HG03565 (cell line): ENCODE measurements around the gene NEURL1.
"Not testable (repeated sequence)": the region's sequence is repeated elsewhere in the genome, so short reads cannot be mapped to it uniquely, and the experiment has no call there.

Experiments used
- ATAC-seq: cut with Tn5 transposase; IDR thresholded peaks from one replicate; pipeline ENCODE4 v1.9.1; 2021; ENCODE audit warnings: mild to moderate bottlenecking, moderate library complexity; ENCODE audit not compliant: unreplicated experiment

NEURL1 gene

DNA sequence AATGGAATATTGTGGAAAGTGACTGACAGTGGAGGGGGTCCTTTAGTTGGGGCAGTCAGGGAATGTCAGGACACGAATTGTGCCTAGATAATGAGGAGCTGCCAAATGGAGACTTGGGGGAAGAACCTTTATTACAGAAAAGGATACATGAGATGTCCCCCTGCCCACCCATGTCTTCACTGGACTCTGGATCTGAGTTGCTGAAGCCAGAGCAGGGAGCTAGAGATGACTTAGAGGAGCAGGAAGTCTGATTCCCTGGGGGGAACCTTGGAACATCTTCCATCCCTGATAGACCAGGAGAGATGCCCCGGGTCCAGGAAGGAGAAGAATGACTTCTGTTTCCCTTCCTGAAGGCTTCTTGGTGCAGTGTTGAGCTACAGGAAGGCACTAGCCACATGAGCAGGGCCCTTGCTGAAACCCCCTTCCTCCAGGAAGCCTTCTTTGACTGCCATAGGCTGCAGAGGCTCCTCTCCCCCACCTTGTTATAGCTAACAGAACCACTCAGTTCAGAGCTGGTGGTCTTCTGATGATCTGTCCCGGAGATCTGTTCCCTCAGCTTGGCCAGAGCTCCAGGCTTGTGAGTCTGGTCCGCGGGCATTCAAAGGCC lies 747 bp upstream of the NEURL1 start:
- ATAC-seq = no peak

DNA sequence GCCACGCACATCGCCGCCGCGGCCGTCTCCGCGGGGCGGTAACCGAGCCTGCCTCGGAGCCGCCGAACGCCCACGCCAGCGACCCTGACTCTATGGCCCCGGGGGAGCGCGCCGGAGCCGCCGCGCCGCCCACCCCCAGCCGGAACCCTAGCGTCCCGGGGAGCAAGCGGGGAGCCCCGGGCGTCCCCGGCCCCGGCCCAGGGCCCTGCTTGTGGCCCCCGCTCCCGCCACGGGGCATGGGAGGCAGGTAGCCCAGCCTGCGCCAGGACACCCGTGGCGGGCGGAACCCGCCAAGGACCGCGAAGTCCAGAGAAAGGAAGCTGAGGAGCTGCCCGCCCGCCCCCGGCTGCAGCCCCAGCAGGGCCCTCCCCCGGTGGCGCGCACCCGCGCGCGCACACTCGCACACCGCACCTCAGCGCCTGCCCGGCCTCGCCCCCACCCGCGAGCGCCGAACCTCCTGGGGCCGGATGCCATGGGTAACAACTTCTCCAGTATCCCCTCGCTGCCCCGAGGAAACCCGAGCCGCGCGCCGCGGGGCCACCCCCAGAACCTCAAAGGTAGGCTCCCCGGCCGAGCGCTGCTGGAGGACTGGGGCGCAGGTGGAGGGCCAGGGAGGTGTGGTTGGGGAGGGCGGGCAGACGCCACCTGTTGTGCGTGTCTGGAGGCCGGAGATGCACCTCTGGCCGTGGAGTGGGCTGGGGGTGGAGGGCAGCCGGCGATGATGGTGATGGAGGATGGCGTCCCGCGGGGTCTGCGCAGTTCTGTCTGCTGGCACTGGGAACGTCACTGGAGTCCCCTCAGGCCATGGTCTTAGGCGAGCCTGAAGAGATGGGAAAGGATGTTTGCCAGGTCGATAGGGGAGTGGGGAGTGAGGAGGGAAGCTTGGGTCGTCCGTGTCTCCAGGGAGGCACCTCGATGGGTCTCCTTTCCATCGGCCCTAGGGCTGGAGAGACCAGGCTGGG lies 692 bp downstream of the NEURL1 start:
- ATAC-seq = no peak

DNA sequence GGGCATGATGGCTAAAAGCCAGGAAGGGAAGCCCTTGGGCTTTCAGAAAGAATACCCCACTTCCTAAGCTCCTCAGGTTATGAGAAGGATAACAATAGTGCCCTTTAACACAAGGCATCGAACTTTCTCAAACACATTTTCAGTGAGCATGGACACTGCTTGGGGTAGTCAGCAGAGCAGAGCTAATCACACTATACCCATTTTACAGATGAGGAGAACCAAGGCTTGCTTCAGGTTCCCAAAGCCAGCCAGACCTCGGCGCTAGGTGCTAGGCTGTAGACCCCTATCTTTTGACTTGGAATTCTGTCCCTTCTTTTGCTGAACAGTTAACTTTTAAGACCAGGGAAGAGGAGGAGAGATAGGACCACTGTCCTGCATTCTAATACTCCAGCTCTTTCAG lies 1.8 kb downstream of the NEURL1 start:
- ATAC-seq = no peak

DNA sequence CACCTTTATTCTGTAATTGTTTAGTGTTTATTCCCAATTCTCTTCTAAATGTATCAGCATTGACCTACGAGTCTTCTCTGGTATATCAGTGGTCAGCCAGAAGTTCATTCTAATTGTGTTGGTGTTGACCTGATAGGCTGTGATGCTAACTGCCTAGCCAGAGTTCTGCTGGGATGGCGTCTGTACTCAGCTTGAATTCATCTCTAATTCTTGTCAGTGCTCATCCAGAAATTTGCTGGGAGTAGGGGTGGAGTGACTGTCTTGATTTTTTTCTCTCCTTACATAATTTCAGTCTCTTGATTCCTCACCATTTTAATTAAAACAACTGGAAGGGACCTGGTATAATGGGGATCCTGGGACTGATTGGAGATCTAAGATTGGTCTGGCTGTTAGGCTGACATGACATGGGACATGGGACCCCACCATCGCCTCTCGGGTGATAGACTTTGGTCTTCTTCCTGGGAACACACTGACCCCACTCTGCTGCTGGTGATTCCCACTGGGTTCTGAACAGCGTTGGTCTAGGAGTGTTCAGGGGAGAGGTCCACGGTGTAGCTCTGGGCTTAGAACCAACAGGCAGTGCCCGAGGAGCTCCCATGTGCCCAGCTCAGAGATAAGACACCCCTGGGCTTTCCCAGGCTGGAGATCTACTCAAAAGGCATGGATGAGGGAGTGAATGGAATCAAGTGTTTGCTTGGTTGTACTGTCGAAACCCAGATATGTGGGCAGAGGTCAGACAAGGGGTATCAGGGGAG lies 3.8 kb downstream of the NEURL1 start:
- no peak for ATAC-seq

DNA sequence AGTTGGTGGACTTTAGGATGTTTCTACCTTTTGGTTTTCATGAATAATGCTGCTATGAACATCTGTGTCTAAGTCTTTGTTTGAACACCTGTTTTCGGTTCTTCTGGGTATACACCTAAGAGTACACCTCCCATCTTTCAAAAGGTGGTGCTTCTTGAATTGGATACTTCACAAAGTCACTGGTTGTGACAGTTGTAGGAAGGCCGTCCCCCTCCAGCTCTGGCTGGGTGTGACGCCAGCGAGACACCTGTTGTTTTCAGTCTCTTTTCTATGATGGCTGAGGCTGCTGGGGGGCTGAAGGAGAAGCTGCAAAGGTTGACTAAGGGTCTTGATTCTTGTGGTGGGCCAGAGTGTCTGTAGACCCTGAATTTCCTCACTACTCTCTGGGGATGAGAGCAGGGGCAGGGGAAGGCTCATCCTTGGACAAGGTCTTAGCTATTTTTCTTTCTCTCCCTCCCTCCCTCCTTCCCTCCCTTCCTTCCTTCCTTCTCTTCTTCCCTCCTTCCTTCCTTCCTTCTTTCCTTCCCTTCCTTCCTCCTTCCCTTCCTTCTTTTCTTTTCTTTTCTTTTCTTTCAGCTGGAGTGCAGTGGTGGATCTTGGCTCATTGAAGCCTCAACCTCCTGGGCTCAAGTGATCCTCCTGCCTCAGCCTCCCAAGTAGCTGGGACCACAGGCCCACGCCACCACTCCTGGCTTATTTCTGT lies 5.6 kb downstream of the NEURL1 start:
- no peak for ATAC-seq

DNA sequence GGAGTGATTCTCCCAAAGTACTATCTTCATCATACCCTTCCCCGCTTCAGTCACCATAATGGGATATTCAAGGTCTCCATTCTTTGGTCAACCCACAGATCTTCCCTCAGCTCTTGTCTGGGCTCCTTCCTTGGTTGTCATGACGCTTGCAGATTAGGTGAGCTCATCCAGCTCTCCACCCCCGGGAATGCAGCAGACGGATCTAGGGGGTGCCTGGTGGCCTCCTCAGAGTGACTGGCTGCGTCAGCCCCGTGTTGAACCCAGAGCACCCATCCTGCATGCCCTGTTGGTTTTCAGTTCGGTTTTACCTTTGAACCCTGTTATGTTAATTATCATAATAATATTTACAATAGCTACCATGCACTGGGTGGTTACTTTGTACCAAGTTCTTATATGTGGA lies 6.4 kb downstream of the NEURL1 start:
- no peak for ATAC-seq

DNA sequence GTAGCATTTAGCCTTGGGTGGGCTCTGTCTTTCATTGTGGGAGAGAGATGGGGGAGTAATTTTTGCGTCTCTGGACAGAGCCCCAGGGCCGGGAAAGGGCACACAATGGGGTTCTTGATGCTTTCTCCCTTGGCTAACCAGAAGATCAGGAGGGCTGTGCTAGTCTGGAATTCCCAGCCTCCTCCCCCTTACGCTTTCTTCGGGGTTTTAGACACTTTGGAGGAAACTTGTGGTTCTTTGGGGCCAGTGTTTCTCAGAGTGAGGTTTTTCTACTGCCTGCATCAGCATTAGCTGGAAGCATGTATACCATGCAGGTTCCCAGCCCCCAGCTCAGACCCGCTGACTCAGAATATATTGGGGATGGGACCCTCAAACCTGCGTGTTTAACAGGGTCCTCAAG lies 7.0 kb downstream of the NEURL1 start:
- no peak for ATAC-seq

DNA sequence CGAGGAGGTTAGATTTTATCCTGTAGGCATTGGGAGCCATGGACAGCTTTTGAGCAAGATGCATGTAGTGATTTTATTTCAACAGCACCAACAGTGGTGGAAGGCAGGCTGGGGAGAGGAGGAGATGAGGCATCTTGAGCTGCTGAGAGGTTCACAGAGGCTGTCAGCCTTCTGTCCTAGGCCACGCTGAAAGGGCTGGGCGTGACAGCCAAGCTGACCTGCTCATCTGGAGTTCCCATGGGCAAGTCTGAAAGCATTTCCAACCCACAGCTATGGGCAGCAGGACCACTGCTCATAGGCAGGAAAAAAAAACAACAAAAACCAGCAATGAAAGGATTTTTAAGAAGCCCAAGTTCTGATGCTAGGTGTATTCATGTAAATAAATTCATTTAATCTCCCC lies 7.7 kb downstream of the NEURL1 start:
- ATAC-seq = no peak

DNA sequence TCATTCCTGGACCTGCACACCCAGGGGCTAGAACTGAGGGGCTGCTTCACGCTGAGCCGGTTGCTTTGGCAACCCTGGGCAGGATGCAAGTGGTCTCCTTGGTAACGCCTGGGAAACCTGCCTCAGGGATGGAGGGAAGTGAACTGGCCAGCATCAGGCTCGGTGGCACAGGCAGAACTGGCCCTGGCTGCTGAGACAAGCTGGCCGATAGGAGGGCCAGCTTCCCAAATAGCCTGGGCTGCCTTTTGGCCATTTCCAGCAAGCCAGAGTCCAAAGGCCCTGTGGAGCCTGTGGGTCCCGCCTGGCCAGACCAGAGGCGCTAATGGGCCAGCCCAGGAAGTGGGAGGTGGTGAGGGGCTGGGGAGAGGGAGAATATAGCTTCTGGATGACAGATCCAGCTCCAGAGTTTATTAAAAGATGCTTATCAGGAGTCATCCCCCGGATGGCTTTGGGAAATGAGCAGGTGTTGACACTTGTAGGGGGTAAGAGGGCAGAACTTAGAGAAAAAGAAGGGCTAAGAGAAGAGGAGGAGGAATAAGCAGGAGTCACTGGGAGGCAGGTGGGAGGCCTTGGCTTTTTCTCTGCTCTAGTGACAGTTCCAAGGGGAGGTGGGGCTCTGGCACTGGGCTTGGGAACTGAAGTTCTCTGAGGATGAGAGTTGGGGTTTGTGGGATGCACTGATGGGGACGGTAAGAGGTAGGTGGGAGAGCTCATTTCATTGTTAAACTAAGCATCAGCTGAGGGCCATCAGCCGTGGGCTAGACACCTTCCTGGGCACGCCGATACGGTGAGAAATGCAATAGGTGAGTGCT lies 9.6 kb downstream of the NEURL1 start:
- no peak for ATAC-seq

DNA sequence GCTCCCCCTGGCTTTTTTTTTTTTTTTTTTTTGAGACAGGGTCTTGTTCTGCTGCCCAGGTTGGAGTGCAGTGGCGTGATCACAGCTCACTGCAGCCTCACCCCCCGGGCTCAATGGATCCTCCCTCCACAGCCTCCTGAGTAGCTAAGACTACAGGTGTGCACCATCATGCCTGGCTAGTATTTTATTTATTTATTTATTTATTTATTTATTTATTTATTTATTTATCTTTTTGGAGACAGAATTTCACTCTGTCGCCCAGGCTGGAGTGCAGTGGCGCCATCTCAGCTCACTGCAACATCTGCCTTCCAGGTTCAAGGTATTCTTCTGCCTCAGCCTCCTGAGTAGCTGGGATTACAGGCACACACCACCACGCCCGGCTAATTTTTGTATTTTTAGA lies 10.3 kb downstream of the NEURL1 start:
- not testable (repeated sequence) for ATAC-seq

DNA sequence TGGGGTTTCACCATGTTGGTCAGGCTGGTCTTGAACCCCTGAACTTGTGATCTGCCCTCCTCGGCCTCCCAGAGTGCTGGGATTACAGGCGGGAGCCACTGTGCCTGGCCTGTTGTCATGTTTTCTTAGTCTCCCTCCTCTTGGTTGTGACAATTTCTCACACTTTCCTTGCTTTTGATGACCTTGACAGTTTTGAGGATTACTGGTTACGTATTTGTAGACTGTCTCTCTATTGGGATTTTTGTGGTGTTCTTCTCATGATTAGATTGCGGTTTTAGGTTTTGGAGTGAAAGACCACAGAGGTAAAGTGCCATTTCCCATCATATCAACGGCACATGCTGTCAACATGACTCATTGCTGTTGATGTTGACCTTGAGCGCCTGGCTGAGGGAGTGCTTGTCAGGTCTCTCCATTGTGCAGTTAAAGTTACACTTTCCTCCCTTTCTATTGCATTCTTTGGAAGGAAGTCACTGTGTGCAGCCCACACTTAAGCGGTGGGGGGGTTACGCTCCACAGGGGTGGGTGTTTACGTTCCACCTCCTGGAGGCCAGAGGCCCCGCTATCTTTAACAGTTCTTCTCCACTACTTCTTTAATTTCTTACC lies 10.8 kb downstream of the NEURL1 start:
- no peak for ATAC-seq

DNA sequence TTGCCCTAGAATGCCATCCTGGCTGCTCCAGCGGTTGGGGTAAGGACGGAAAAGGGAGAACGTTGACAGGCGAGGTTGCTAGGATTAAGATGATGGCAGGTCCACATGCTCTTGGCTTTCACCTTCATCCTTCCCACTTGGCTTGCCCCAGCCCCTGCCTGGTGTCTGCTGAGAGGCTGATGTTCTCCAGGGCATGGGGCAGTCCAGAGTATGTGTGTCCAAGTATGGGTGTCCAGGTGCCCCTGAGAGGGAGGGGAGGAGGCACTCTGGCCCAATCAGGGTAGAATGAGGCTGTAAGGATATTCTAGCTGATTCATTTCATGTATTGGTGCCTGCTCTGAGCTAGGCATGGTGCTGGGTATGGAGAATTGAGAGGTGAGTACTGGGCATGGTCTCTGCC lies 12.6 kb downstream of the NEURL1 start:
- ATAC-seq = no peak

DNA sequence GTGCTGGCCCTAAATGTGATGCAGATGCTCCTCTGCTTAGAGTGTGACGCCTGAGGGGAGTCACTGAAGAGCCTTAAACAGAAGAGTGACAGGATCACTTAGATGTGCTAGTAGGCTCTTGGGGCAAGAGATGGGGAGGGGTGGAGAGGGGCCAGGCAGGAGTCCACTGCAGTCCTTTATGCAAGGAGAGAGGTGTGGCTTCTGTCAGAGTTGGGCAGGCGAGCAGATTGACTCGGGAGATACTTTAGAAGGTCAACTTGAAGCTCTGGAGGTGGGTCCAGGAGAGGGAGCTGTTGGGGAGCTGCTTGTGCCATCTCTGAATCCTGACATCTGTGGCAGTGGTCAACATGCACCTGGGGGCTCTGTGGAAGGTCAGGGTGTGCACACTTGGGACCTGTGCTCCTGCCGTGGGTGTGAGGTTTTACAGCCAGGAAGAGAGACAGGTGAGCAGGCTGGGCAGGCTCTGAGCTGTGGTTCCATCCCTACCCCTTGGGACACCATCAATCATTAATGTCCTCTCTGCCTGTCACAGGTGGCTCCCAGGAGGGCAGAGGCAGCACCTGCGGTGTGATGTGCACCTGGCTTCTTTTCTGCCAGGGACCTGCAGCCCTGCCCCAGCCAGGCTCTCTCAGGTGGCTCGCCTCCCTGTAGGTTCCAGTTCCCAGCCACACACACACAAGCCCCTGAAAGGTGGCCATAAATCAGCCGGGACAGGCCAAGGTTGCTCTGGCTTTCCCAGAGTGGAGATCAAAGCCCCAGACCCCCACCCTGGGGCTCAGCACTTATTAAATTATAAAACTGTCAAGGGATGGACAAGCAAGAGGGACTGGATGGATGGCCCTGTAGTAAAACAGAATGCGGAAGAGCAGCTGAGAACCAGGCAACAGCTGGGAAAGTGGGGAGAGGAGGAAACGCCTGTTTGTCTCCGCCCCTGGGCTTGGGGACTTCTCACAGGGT lies 14.0 kb downstream of the NEURL1 start:
- ATAC-seq = no peak

DNA sequence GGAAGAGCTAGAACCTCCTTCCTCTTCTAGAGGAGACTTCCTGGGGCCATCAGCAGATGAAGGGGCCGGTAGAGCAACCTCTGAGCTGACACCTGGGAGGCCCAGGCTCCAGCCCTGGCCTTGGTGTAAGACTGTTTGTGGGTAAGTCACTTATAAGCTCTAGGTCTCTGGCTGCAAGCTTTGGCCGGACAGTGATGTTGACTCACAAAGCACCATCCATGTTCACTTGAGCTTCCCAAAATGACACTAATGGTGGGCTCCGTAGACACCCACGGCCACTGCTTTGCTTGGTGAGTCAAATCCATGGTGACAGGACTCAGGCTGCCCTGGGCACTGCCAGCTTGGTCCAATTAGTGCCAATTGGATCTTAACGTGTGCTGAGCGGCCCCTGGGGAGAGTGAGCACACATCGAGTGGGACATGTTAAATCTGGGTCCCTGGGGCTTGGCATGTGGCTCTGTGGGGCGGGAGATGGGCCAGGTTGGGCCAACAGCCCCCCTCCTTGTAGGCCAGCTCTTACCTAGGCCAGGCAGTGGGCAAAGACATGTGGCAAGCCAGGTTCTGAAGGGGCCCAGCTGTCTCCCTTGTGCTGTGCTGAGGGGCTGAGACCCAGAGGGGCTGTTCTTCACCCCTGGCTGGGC lies 16.7 kb downstream of the NEURL1 start:
- ATAC-seq = no peak

DNA sequence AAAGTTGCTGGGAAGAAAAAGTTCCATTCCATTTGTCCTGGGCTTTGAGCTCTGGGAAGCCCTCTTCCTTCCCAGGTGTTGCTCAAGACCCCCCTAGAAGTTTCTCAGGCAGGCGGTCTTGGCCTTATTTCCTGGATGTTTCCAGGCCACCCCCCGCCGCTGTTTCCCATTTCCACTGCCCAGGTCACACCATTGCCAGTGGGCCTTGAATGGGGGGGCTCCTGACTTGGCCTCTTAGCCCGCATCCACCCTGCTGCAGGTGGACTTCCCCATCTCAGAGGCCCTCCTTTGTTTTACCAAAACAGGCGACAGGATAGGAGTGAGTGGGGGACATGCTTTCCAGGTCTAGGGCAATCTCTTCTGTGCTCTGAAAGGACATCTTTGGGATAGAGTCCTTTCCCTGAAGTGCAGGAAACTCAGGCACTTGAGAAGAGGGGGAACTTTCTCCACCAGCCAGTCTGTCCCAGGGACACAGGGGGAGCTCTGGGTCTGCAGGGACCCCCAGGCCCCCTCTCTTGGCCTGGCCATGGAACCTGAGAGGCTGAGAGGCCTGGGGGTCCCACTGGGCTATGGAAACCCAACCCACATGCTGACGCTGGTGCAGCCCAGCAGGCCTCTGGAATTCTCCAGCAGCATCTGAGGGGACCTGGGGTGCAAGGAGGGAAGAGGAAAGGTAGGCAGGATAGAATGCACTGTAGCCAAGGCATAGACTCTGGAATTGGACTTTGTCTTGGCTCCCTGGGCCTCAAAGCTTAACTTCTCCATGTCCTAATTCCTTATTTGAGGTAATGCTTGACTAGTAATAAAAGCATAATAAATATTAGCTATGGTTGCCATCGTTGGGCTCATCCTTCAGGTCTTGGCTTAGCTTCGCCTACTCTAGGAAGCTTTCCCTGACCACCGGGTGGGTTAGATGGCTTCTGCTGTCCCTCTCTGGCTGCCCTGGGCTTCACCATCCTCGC lies 17.6 kb downstream of the NEURL1 start:
- no peak for ATAC-seq

DNA sequence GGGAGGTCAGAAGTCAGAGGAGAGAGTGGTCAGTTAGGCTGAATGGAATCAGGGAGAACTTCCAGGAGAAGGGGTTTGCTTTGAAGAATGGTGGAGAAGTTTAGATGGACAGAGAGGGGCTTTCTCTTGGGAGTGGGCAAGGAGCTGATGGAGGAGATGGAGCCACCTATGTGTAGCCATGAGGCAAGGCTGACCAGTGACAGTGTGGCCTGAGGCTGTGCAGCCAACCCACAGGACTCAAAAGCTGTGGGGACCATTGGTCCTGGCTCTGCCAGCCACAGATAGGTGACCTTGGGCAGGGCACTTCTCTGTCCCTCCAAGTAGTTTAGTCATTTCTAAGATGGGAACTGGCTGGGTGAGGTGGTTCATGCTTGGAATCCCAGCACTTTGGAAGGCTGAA lies 18.7 kb downstream of the NEURL1 start:
- no peak for ATAC-seq
